ENCODE measurements around the gene PODNL1. TPM values are rescaled to one million over a fixed set of nuclear protein-coding genes. Genes with fewer than 3 reads are reported as not detected.

Gene PODNL1
- total RNA-seq = not detected

- ATAC-seq (ENCODE audit: low FRiP score) = no peak
- no peak for DNase-seq (ENCODE audit: low spot score)
- TF ChIP-seq CTCF (IDR thresholded peaks at IDR 0.05) = no peak
These were observed at the start of gene PODNL1 for GRCh38 chr19:13938301-13939064. Gene PODNL1 (minus strand): TSS chr19:13938417. CDS start chr19:13938181, 236 bp downstream.

- no peak for ATAC-seq (ENCODE audit: low FRiP score)
- no peak for DNase-seq (ENCODE audit: low spot score)
- no peak for TF ChIP-seq CTCF (IDR thresholded peaks at IDR 0.05)
These were observed 49.1 kb upstream of the PODNL1 start for GRCh38 chr19:13987101-13987890.

GRCh38 chr19:13986348-13986904, 48.2 kb upstream of the PODNL1 start:
- DNase-seq (ENCODE audit: low spot score) (peak; percentile 65), ATAC-seq (ENCODE audit: low FRiP score) (peak; percentile 55)
- no peak for TF ChIP-seq CTCF (IDR thresholded peaks at IDR 0.05)

- TF ChIP-seq CTCF (IDR thresholded peaks at IDR 0.05) = no peak
- DNase-seq (ENCODE audit: low spot score) = no peak
- no peak for ATAC-seq (ENCODE audit: low FRiP score)
These were observed 47.6 kb upstream of the PODNL1 start for GRCh38 chr19:13985771-13986347.

- ATAC-seq (ENCODE audit: low FRiP score) (no peak), DNase-seq (ENCODE audit: low spot score) (no peak)
- TF ChIP-seq CTCF (IDR thresholded peaks at IDR 0.05) = no peak
These were observed 46.9 kb upstream of the PODNL1 start for GRCh38 chr19:13984875-13985741.

- ATAC-seq (ENCODE audit: low FRiP score) (no peak), DNase-seq (ENCODE audit: low spot score) (no peak)
These were observed 46.0 kb upstream of the PODNL1 start for GRCh38 chr19:13984186-13984585.

More at GRCh38 chr19:13984186-13984585, 46.0 kb upstream of the PODNL1 start:
- no peak for TF ChIP-seq CTCF (IDR thresholded peaks at IDR 0.05)

All from omental fat pad (tissue), 4 donors.